ENCODE data around the gene DBNDD2.

Gene DBNDD2

DNA sequence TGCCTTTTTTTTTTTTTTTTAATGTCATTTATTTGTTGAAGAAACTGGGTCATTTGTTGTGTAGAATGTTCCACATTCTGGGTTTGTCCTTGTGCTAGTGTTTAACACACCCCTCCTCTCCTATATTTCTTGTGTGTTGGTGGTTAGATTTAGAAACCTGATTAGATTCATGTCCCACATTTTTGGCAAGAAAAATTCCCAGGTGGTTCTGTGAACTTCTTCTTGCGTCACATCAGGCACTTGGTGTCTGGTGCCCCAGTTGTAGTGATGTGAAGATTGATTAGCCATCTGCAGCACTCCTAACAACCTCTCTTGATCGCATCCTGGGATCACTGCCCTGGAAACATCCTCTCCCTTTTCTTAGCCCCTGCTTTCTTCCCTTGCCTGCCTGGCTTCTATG is 15.6 kb downstream of the DBNDD2 start:
- FAIRE-seq (no peak), DNase-seq (ENCODE audit: insufficient read length) (no peak)
- TF ChIP-seq POLR2A (IDR thresholded peaks at IDR 0.05; ENCODE audit: low read depth, low read length) = no peak

- no peak for TF ChIP-seq POLR2A (IDR thresholded peaks at IDR 0.05; ENCODE audit: low read depth, low read length)
- no peak for TF ChIP-seq POLR2AphosphoS5 (IDR thresholded peaks at IDR 0.05; ENCODE audit: low read depth, low read length)
- TF ChIP-seq TAF1 (IDR thresholded peaks at IDR 0.05; ENCODE audit: borderline replicate concordance, low read depth, low read length) = no peak
- DNase-seq (ENCODE audit: insufficient read length) (no peak), FAIRE-seq (no peak)
Observed at GRCh38 chr20:45425561-45425960, 17.5 kb downstream of the DBNDD2 start.

DNA sequence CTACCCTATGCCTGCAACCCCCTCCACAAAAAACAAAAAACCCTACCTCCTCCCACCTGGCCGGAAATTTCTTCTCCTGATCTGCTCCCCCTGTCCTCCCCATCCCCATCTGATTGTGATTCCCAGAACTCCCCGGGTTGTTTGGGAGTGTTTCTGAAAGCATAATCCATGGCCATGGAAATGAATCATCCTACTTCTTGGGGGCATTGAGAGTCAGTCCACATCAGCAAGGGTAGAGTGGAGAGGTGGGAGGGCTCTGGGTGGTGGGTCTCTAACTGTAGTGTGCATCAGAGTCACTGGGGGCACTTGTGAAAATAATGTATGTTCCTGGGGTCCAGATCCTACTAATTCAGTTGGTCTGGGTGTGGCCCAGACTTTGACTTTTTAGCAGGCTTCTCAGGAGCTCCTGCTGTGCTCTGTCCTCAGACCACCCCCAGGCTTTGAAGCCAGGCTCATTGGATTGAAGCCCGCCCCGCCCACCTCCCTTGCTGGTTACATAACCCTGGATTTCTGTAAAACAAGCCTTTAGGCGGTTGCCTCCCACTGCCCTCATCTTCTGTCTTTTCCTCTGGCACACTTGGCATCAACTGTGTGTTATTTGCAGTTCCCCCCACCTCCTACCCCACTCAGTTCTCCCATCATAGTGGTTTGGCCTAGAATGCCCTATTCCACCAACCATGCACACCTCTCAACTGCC is 18.4 kb downstream of the DBNDD2 start:
- TF ChIP-seq POLR2A (IDR thresholded peaks at IDR 0.05; ENCODE audit: low read depth, low read length) (no peak), POLR2AphosphoS5 (IDR thresholded peaks at IDR 0.05; ENCODE audit: low read depth, low read length) (no peak; the same call in 1 of the 2 replicates), TAF1 (IDR thresholded peaks at IDR 0.05; ENCODE audit: borderline replicate concordance, low read depth, low read length) (no peak)
- DNase-seq (ENCODE audit: insufficient read length) (no peak), FAIRE-seq (no peak)

DNA sequence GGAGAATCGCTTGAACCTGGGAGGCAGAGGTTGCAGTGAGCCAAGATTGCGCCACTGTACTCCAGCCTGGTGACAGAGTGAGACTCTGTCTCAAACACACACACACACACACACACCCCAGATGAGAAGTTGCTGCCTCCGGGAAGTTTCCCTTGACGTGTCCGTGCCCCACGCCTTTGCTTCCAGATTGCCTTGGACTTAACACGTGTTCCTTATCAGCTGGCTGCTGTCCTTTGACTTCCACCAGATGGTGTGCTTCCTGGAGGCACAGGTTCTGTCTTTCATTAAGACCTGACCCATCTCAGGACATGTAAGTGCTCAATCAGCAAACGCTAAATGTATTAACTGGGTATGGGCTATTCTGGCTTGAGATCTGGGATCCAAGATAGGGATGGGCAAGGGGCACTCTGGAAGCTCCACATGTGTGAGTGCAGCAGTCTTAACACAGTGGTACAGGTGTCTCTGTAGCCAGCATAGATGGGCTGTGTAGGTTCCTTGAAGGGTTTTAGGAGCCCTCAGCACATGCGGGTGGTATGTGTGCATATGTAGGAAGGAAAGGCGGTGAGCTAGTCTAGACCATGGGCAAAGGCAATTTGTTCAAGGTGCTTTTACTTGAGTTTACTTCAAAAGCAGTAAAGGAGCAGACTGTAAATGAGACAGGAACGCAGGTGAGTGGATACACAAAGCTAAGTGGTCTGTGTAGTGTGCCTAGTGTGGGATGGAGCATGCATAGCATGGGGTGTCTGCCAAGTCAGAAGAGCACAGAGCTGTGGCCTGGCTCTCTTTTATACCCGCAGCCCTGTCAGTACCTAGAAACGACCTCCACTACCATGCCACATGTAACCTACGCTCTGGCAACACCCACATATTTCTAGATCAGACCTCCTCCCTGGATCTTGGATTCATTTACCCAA is 19.4 kb downstream of the DBNDD2 start:
- TF ChIP-seq POLR2A (IDR thresholded peaks at IDR 0.05; ENCODE audit: low read depth, low read length) = no peak
- DNase-seq (ENCODE audit: insufficient read length) (no peak), FAIRE-seq (no peak)

DNA sequence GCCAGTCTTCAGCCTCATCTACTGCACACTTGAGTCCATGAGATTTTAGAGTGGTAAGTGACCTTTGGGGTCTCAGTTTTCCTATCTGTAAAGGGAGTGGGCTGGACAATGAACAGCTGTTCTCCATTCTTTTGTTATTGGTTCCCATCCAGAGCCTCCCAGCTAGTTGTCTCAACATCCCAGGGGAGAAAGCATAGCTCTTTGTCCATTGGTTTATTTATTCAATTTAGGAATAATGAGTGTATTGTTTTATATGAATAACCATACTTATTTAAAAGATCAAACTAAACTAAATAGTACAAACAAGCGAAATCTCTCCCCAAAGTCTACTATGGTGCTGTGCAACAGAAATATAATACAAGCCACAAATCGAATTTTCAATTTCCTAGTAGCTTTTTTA is 21.5 kb downstream of the DBNDD2 start:
- DNase-seq (ENCODE audit: insufficient read length) (no peak), FAIRE-seq (no peak)
- TF ChIP-seq POLR2A (IDR thresholded peaks at IDR 0.05; ENCODE audit: low read depth, low read length) (no peak), POLR2AphosphoS5 (IDR thresholded peaks at IDR 0.05; ENCODE audit: low read depth, low read length) (no peak), TAF1 (IDR thresholded peaks at IDR 0.05; ENCODE audit: borderline replicate concordance, low read depth, low read length) (no peak)

DNA sequence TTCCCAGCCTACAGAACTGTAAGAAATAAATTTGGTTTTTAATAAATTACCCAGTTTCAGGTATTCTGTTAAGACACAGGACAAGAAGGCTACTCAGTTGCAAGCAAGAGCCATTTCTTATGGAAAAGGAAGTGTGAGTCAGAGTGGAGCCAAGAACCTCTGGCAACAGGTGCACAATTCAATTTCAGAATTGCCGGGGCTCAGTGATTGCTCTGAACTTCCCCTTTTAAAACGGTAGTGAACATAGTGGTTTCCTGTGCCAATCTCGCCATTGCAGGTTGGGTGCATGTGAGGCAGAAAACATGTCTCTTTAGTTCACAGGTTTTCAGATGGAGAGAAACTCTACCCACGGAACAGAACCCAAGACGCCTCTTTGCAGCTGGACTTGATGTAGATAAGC is 24.2 kb downstream of the DBNDD2 start:
- peak; percentile 89 for FAIRE-seq

DNA sequence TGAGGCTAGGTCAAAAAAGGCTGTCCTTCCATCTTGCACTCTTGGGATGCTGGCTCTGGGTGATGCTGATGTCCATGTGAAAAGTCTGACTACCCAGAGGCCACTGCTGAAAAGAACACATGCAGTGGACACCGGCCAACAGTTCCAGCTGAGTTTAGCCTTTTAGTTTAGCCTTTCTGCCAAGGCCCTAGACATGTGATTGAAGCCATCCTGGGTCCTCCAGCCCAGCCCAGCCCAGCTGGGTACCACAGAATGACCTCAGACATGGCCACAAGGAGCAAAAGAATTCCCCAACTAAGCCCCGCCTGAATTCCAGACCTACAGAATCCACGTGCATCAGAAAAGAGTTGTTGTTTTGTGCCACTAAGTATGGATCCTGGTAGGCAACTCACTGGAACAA is 25.2 kb downstream of the DBNDD2 start:
- DNase-seq (ENCODE audit: insufficient read length) (no peak), FAIRE-seq (no peak)
- no peak for TF ChIP-seq POLR2AphosphoS5 (IDR thresholded peaks at IDR 0.05; ENCODE audit: low read depth, low read length)
- TF ChIP-seq POLR2A (IDR thresholded peaks at IDR 0.05; ENCODE audit: low read depth, low read length) = no peak
- no peak for TF ChIP-seq TAF1 (IDR thresholded peaks at IDR 0.05; ENCODE audit: borderline replicate concordance, low read depth, low read length)

More for the DNA sequence above, 24.2 kb downstream of the DBNDD2 start:
- TF ChIP-seq POLR2AphosphoS5 (IDR thresholded peaks at IDR 0.05; ENCODE audit: low read depth, low read length) (no peak), POLR2A (IDR thresholded peaks at IDR 0.05; ENCODE audit: low read depth, low read length) (no peak), TAF1 (IDR thresholded peaks at IDR 0.05; ENCODE audit: borderline replicate concordance, low read depth, low read length) (no peak)
- peak; percentile 36 for DNase-seq (ENCODE audit: insufficient read length)

- TF ChIP-seq POLR2A (IDR thresholded peaks at IDR 0.05; ENCODE audit: low read depth, low read length) (no peak), POLR2AphosphoS5 (IDR thresholded peaks at IDR 0.05; ENCODE audit: low read depth, low read length) (no peak), TAF1 (IDR thresholded peaks at IDR 0.05; ENCODE audit: borderline replicate concordance, low read depth, low read length) (no peak)
- DNase-seq (ENCODE audit: insufficient read length) (no peak), FAIRE-seq (no peak)
Observed at GRCh38 chr20:45433976-45434375, 25.9 kb downstream of the DBNDD2 start.

DNA sequence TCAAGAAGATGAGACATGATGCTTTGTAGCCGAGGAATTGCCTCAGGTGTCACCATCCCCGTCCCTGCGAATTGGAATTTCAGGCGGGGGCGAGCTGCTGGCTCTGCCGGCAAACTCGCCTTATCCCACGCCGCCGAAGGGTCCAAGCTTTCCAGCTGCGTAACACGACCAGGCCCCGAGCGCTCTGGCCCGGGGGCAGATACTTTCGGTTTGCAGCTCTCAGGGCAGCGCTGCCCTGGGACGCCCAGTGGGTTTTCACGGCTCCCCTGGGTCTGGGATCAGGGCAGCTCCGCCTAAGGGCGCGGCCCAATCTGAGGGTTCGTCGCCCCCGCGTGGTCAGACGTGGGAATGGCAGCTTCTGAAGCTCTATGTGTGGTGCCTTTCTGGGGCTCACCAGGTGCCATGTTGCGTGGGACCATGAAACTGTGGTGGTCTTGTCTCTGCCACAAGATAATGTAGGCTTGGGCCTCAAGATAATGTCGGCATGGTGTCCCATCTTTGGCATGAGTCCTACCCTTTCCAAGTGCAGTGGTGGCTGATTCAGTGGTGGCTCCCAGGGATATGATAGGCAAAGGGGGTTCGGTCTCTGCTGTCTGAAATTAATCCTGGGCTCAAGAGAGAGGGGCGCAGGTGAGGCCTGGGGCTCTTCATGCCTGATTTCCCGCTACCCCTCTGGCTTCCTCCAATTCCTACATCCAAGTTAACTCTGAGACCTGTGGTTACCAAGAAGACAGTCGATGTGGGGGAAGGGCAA is 28.8 kb downstream of the DBNDD2 start:
- TF ChIP-seq POLR2A (IDR thresholded peaks at IDR 0.05; ENCODE audit: low read depth, low read length) (no peak), TAF1 (IDR thresholded peaks at IDR 0.05; ENCODE audit: borderline replicate concordance, low read depth, low read length) (no peak), POLR2AphosphoS5 (IDR thresholded peaks at IDR 0.05; ENCODE audit: low read depth, low read length) (no peak)
- FAIRE-seq (peak; percentile 85), DNase-seq (ENCODE audit: insufficient read length) (peak; percentile 74)

- FAIRE-seq (no peak), DNase-seq (ENCODE audit: insufficient read length) (no peak)
Observed at GRCh38 chr20:45440424-45440823, 32.3 kb downstream of the DBNDD2 start.

DNA sequence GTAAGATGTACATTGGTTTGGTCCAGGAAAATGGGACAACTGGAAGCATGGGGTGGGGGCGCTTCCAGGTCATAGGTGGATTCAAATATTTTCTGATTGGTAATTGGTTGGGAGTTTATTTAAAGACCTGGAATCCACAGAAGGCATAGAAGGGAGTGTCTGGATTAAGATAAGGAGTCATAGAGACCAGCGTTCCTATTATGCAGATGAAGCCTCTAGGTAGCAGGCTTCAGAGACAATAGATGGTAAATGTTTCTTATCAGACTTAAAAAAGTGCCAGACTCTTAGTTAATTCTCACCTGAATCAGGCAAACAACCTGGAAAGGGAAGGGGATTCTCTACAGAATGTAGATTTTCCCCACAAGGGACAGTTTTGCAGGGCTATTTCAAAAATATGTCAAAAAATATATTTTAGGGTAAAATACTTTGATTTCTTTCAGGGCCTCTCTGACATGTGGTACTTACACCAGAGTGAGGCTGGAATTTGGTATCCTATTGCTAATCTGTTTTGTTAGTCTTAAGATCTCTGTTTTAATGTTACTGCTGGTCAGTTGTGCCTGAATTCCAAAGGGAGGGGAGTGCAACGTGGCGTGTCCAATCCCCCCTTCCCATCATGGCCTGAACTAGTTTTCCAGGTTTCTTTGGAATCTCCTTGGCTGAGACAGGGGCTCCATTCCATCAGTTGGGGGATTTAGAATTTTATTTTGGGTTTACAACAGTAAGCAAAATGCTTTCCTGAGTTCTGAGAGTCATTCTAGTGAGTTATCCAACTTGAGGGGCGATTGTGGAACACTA is 33.0 kb downstream of the DBNDD2 start:
- TF ChIP-seq POLR2A (IDR thresholded peaks at IDR 0.05; ENCODE audit: low read depth, low read length) (no peak), TAF1 (IDR thresholded peaks at IDR 0.05; ENCODE audit: borderline replicate concordance, low read depth, low read length) (no peak), POLR2AphosphoS5 (IDR thresholded peaks at IDR 0.05; ENCODE audit: low read depth, low read length) (no peak)
- DNase-seq (ENCODE audit: insufficient read length) (no peak), FAIRE-seq (no peak)

More at GRCh38 chr20:45440424-45440823, 32.3 kb downstream of the DBNDD2 start:
- TF ChIP-seq POLR2A (IDR thresholded peaks at IDR 0.05; ENCODE audit: low read depth, low read length) (no peak), POLR2AphosphoS5 (IDR thresholded peaks at IDR 0.05; ENCODE audit: low read depth, low read length) (no peak), TAF1 (IDR thresholded peaks at IDR 0.05; ENCODE audit: borderline replicate concordance, low read depth, low read length) (no peak)
